Panc1 (cell line): ENCODE data around the gene SLC25A31.

ENCODE experiments used
- POLR2AphosphoS5 ChIP-seq: IDR thresholded peaks from 2 replicates; pipeline ENCODE4 v1.6.1; 2012; ENCODE audit warnings: mild to moderate bottlenecking, low read depth, low read length, moderate library complexity
- TF ChIP-seq, protein P1 (sequence below): fragments of 450-650 bp; IDR thresholded peaks from 2 replicates; pipeline ENCODE4 v1.5.1; 2017; ENCODE audit warnings: mild to moderate bottlenecking

DNA sequence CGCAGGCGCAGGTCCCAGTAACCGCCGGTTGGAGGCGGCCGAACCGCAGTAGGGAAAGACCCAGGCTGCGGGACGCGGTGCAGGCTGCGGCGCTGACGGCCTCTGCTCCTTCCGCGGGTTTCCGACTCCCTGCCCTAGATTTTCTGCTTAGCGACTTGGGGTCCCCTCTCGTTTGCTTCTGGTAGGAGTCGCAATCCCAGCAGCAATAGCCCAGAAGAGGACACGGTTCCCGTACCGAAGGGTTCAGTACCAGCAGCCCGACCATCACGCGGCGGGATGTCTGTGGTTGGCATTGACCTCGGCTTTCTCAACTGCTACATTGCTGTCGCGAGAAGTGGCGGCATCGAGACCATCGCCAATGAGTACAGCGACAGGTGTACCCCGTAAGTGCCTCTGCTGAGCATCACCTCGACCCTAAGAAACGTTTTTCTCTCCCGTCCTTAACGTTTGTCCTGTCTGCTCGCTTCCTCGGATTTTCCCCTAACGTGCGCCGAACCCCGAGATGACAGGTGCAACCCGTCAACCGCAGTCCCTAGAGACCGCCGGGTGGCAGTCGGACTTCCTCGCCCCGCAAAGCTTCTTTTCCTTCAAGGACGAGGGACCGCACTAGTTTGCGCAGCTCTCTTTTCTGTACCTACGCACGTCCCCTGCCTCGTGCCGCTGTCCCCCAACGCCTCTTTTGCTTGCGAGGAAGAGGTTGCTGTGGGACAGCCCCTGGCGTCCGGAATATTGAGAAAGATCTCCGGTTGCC, 52.2 kb downstream of the SLC25A31 start, which contains the start of gene HSPA4L:
- TF ChIP-seq, protein P1, sequence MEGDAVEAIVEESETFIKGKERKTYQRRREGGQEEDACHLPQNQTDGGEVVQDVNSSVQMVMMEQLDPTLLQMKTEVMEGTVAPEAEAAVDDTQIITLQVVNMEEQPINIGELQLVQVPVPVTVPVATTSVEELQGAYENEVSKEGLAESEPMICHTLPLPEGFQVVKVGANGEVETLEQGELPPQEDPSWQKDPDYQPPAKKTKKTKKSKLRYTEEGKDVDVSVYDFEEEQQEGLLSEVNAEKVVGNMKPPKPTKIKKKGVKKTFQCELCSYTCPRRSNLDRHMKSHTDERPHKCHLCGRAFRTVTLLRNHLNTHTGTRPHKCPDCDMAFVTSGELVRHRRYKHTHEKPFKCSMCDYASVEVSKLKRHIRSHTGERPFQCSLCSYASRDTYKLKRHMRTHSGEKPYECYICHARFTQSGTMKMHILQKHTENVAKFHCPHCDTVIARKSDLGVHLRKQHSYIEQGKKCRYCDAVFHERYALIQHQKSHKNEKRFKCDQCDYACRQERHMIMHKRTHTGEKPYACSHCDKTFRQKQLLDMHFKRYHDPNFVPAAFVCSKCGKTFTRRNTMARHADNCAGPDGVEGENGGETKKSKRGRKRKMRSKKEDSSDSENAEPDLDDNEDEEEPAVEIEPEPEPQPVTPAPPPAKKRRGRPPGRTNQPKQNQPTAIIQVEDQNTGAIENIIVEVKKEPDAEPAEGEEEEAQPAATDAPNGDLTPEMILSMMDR, result peak; percentile 49
- TF ChIP-seq POLR2AphosphoS5, result peak; percentile 90
